ENCODE data around the gene NKAIN2. TPM values are rescaled to one million over a fixed set of nuclear protein-coding genes. Genes with fewer than 3 reads are reported as not detected.

NKAIN2 gene
- total RNA-seq, 1 donor from 2014 or later = 0.56 TPM

DNA sequence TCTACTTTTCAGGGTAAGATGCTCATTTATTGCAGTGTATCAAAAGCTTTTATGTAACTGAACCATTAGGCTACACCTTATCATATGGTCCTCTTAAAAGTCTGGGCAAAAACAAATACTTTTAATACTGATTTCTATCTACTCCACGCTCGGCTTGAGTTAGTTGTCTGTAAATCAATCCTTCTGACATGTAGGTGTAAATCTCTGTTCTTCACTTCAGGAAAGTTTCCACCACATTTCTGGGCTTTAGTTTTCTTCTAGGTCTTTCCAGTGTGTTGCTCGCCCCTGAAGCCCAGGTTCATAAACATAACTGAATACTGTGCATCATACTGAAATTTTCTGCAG, 1069.4 kb downstream of the NKAIN2 start:
- Mint-ChIP-seq H3K36me3 (ENCODE audit: unreplicated experiment) (no peaks in the 10 kb centered on the region), H3K9me3 (ENCODE audit: unreplicated experiment) (no peaks in the 10 kb centered on the region), H3K4me1 (ENCODE audit: low read depth, unreplicated experiment) (no peaks in the 10 kb centered on the region), H3K27me3 (ENCODE audit: unreplicated experiment) (no peaks in the 10 kb centered on the region), H3K27ac (ENCODE audit: unreplicated experiment) (no peak overlapping the region), H3K4me3 (ENCODE audit: unreplicated experiment) (no peak overlapping the region)
- TF ChIP-seq, protein P1, sequence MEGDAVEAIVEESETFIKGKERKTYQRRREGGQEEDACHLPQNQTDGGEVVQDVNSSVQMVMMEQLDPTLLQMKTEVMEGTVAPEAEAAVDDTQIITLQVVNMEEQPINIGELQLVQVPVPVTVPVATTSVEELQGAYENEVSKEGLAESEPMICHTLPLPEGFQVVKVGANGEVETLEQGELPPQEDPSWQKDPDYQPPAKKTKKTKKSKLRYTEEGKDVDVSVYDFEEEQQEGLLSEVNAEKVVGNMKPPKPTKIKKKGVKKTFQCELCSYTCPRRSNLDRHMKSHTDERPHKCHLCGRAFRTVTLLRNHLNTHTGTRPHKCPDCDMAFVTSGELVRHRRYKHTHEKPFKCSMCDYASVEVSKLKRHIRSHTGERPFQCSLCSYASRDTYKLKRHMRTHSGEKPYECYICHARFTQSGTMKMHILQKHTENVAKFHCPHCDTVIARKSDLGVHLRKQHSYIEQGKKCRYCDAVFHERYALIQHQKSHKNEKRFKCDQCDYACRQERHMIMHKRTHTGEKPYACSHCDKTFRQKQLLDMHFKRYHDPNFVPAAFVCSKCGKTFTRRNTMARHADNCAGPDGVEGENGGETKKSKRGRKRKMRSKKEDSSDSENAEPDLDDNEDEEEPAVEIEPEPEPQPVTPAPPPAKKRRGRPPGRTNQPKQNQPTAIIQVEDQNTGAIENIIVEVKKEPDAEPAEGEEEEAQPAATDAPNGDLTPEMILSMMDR (IDR thresholded peaks at IDR 0.05; ENCODE audit: partially characterized antibody, unreplicated experiment) = no peak
- DNase-seq = no peak

Other genes with a start within 250 kb of the NKAIN2 start
- not detected for gene TRDN, start 166.9 kb upstream of the NKAIN2 start, total RNA-seq (ENCODE audit: unreplicated experiment)

All from glutamatergic neuron (in vitro differentiated cells).